ENCODE measurements around the gene TOP1.

TOP1 gene

DNA sequence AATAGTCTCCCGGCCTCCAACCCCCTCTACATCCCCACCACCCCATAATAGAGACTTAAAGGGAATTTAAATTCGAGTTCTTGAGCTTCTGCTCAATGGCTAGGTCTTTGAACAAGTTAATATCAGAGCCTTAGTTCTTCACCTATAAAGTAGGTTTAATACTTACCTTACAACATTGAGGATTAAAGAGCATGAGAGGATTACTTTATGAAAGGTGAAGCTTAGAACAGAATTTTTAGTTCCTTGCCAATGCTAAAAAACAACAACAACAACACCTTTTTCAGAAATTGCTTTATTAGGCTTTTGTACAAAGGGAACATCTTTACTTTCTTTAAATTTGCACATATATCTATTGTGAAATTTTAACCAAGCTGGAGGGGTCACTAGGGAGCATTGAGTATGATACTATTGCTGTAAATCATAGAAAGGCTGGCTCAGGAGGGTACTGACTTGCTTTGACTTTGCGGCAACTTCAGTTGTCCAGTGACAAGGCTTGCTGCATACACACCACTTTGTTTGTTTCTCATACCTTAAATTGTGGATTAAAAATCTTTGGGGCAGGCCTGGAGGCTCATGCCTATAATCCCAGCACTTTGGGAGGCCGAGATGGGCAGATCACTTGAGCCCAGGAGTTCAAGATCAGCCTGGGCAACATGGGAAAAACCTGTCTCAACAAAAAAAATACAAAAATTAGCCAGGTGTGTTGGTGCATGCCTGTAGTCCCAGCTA, 9.7 kb downstream of the TOP1 start:
- DNase-seq, result no peak

DNA sequence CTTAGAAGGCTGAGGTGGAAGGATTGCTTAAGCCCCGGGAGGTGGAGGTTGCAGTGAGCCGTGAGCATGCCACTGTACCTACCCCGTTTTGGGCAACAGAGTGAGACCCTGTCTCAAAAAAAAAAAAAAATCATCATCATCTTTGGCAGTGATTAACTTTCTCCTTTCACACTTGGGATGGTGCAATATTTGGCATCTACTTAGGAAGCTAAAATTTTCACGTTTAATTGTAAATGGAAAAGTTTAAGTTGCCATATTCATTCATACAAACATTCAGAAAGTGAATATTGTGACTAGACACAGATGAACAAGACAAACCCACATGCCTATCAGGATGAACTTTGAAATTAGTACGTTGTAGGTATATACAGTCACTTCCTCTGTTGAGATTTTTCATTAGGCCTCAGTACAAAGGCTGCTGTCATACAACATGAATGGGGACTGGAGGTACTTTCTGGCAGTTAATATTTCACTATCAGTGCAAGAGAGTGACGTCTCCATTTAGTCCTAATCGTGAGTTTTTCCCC, 10.3 kb downstream of the TOP1 start:
- no peak for DNase-seq

DNA sequence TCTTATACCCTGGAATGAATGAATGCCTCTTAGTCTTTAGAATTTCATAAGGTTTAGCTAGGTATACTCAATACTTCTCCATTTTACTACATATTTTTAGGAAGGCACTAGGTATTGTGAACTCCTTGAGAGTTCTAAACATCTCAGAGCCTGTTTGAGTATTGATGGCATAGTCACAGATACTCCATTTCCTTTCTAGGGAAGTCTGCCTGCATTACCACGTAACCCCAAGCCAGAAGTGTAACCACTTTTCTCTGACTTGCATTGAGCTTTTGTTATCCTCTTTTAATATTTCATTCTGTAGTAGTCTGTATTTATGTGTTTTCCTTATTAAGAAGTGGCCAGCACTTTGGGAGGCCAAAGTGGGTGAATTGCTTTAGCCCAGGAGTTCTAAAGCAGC, 12.2 kb downstream of the TOP1 start:
- DNase-seq, result no peak

- DNase-seq, result no peak
These were observed 13.1 kb downstream of the TOP1 start for GRCh38 chr20:41041693-41042092.

DNA sequence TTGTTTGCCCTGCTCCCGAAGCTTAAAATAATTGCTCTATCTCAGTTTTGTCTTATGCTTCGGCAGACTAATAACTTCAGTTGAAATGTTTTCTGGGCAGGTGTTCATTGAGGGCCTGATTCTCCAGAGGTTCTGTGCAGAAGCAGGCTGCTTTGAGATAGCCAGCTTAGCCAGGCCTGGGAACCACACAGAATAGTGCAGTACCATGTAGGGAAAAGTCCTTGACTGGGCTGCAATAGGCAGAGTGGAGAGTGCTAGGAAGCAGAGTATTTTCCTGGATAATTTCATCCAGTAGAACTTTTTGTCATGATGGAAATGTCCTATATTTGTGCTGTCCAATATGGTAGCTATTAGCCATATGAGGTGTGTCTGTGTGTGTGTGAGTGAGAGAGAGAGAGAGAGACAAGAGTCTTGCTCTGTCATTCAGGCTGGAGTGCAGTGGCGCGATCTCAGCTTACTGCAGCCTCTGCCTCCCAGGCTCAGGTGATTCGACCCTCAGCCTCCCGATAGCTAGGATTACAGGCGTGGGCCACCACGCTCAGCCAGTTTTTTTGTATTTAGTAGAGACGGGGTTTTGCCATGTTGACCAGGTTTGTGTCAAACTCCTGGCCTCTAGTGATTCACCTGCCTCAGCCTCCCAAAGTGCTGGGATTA, 15.9 kb downstream of the TOP1 start:
- DNase-seq, result no peak

GRCh38 chr20:41045671-41046070, 17.0 kb downstream of the TOP1 start:
- DNase-seq, result no peak

DNA sequence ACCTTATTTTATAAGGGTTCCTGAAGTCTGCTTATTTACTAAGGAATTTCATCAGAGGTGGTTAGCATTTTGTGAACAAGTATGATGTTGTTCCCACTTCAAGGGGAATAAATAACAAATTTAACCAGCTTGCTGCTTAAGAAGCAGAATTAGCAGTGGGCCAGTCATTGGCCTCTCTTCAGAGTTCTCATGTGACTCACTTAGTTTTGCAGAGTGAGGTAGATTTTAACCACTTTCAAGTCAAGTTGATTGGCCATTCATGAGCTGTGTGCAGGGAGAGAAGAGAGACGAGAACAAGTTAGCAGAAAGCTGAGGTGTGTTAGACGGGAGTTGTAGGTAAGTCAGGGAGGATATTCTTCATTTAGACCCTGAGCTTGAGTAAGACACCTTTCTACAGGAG, 18.1 kb downstream of the TOP1 start:
- DNase-seq, result no peak

GRCh38 chr20:41047279-41047974, 18.8 kb downstream of the TOP1 start:
- peak; percentile 79 for DNase-seq

- DNase-seq, result no peak
These were observed 19.3 kb downstream of the TOP1 start for GRCh38 chr20:41047975-41048305.

GRCh38 chr20:41048461-41049301, 20.1 kb downstream of the TOP1 start:
- DNase-seq, result no peak

- no peak for DNase-seq
These were observed 20.8 kb downstream of the TOP1 start for GRCh38 chr20:41049451-41049850.

GRCh38 chr20:41050361-41051008, 21.9 kb downstream of the TOP1 start:
- no peak for DNase-seq

DNA sequence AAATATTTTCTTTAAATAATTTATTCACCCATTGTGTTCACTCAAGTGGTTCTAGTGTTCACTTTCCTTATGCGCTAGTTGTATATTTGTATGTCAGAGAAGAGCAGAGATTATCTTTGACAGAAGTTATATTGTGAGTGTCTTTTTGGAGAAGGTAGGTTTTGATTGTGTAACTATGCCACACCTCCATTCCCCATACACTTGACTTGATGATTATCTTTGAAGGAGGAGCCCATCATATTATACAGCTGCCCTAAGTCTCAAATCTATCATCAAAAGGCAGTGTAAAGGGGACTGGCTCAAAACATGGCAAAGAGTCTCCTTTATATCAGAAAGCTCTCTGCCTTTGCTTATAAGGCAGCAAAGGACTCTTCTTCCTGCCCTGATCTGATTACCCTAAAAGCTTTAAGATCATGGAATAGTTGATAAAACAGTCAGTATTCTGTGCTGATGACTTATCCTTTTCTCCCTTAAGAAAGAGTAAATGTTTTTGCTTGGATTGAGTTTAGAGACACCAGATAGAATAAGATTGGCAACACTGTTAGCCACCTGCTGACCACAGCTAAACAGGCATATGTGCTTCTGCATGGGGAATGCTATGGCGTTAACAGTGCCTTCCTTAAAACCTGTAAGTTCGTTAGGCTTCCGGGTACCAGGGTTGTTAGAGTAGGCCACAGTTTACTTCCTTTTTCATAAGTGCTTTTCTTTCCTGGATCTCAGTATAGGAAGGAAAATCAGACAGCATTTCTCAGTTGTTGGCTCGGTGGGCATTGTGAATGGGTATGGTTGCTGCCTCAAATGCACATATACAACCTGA, 22.6 kb downstream of the TOP1 start:
- DNase-seq, result no peak

GRCh38 chr20:41052742-41053419, 24.3 kb downstream of the TOP1 start:
- no peak for DNase-seq

GRCh38 chr20:41054070-41054846, 25.6 kb downstream of the TOP1 start:
- no peak for DNase-seq

GRCh38 chr20:41054847-41055230, 26.2 kb downstream of the TOP1 start:
- no peak for DNase-seq

DNA sequence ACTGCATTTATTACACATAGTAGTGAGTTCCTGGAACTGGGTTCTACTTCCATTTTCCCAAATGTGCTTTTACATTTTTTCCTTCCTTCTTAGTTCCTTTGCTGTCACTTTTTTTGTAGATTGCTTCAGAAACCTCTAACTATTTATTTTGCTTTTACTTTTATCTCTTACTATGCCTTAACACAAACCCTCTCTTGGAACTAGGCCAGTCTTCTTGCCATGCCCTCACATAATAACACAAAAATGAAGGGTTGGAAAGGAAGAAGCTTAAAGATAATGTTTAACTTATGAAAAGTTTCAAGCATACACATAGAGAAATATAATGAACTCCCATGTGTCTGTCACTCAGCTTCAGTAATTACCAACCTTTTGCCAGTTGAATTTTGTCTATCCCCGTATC, 27.1 kb downstream of the TOP1 start:
- DNase-seq, result no peak

- DNase-seq, result peak; percentile 94
These were observed 29.5 kb downstream of the TOP1 start for GRCh38 chr20:41057999-41058673.

Measured in islet precursor cell (in vitro differentiated cells).